Lung (tissue), 12 donors: ENCODE data around the gene THAP4. TPM values are rescaled to one million over a fixed set of nuclear protein-coding genes. Genes with fewer than 3 reads are reported as not detected.
"Not testable (repeated sequence)": the region's sequence is repeated elsewhere in the genome, so short reads cannot be mapped to it uniquely, and the experiment has no call there.

Experiments
- ATAC-seq: fragments of 200-7000 bp; cut with Tn5 transposase; one replicate; pipeline ENCODE4 v1.9.1; 2020; ENCODE audit warnings: moderate number of reproducible peaks; ENCODE audit not compliant: insufficient read depth, low FRiP score
- DNase-seq, 3 donors: peaks; one replicate each; pipeline ENCODE4 v3.0.0-alpha.2; 2013 to 2017
- H3K27ac ChIP-seq, 2 donors: one replicate each; pipeline ENCODE4 v1.5.1; 2013; ENCODE audit warnings: mild to moderate bottlenecking in 2 of 2, moderate library complexity in 2 of 2, control low read depth in 1 of 2, inconsistent platforms in 1 of 2, low read depth in 1 of 2, low read length in 1 of 2
- H3K27me3 ChIP-seq, 3 donors: one replicate each; pipeline ENCODE4 v1.5.1; 2013; ENCODE audit warnings: low read length in 2 of 3; ENCODE audit not compliant: control insufficient read depth in 3 of 3, insufficient read depth in 3 of 3
- H3K36me3 ChIP-seq, 4 donors: one replicate each; pipeline ENCODE4 v1.5.1; 2013; ENCODE audit warnings: low read length in 4 of 4, mild to moderate bottlenecking in 1 of 4, moderate library complexity in 1 of 4; ENCODE audit not compliant: control insufficient read depth in 4 of 4, insufficient read depth in 4 of 4
- H3K4me1 ChIP-seq, 5 donors: one replicate each; pipeline ENCODE4 v1.5.1; 2013; ENCODE audit warnings: low read length in 5 of 5, mild to moderate bottlenecking in 2 of 5, moderate library complexity in 1 of 5; ENCODE audit not compliant: control insufficient read depth in 5 of 5, insufficient read depth in 5 of 5
- H3K4me3 ChIP-seq: one replicate; pipeline ENCODE4 v1.5.1; 2013; ENCODE audit warnings: mild to moderate bottlenecking, control low read depth, moderate library complexity
- H3K9ac ChIP-seq, 2 donors: one replicate each; pipeline ENCODE4 v1.5.1; 2013; ENCODE audit warnings: low read length in 2 of 2, control low read depth in 1 of 2; ENCODE audit not compliant: insufficient read depth in 1 of 2
- H3K9me3 ChIP-seq, 4 donors: one replicate each; pipeline ENCODE4 v1.5.1; 2013; ENCODE audit warnings: low read length in 3 of 4, mild to moderate bottlenecking in 1 of 4, moderate library complexity in 1 of 4; ENCODE audit not compliant: control insufficient read depth in 4 of 4, insufficient read depth in 3 of 4
- WGBS, 2 donors: extraction: QIAGEN DNeasy Blood & Tissue Kit; methylation state at CpG; one replicate each; pipeline ENCODE4 v1.1.7; 2013; 5-methylcytosine and 5-hydroxymethylcytosine counted together
- polyA plus RNA-seq, 2 donors: library from polyadenylated mRNA; stranded (reverse); fragments of 200-250 nt; gene quantifications; one replicate each; pipeline ENCODE4 v1.2.1, GENCODE V29; 2013
- total RNA-seq, 2 donors: library from RNA; depleted of rRNA in 1 of 2; stranded (reverse); fragments of >200 nt in 1 of 2; gene quantifications; one replicate each; pipeline ENCODE4 v1.2.1, GENCODE V29; 2014 to 2021
- TF ChIP-seq, protein P1 (sequence below): IDR thresholded peaks from 2 replicates; pipeline ENCODE4 v1.5.1; 2012; ENCODE audit warnings: mild to moderate bottlenecking; ENCODE audit errors: control extremely low read depth, extremely low read depth
- donor health status: control.
- donor health status: control.
- donor health status: Bipolar disorder and iron deficiency.
- donor health status: healthy.
- donor health status: DM: yes; HTN: yes; CAD: no.

THAP4 gene
- total and polyA plus RNA-seq, 4 donors: 40.0 to 53.7 (median 45.0) TPM

DNA sequence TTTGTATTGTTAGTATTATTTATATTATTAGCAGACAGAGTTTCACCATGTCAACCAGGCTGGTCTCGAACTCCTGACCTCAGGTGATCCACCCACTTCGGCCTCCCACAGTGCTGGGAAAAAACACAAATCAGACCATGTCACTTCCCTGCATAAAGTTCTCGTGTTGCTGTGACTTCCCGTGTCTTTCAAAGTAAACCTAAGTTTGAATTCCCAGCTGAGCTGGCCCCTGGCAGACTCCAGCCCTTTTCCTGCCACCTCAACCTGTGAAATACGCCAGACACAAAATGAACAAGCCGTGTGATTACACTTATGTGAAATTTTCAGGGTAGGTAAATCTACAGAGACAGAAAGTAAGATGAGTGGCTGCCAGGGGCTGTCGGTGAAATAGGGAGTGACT is 70.5 kb downstream of the THAP4 start:
- WGBS, 2 donors: 78 to 88% methylated on average over 7 of the region's 7 CpGs
- Histone ChIP-seq H3K27me3 (no peaks in the 10 kb centered on the region), H3K9ac (no peak overlapping the region), H3K4me3 (no peak overlapping the region), H3K36me3 (peaks cover 0 to 11% (median 7%) of the 10 kb centered on the region in 4 donors), H3K27ac (no peak overlapping the region), H3K4me1 (peaks cover 0 to 20% (median 4%) of the 10 kb centered on the region in 5 donors), H3K9me3 (no peaks in the 10 kb centered on the region)
- DNase-seq: no peak
- ATAC-seq: no peak
- TF ChIP-seq, protein P1, sequence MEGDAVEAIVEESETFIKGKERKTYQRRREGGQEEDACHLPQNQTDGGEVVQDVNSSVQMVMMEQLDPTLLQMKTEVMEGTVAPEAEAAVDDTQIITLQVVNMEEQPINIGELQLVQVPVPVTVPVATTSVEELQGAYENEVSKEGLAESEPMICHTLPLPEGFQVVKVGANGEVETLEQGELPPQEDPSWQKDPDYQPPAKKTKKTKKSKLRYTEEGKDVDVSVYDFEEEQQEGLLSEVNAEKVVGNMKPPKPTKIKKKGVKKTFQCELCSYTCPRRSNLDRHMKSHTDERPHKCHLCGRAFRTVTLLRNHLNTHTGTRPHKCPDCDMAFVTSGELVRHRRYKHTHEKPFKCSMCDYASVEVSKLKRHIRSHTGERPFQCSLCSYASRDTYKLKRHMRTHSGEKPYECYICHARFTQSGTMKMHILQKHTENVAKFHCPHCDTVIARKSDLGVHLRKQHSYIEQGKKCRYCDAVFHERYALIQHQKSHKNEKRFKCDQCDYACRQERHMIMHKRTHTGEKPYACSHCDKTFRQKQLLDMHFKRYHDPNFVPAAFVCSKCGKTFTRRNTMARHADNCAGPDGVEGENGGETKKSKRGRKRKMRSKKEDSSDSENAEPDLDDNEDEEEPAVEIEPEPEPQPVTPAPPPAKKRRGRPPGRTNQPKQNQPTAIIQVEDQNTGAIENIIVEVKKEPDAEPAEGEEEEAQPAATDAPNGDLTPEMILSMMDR: no peak

DNA sequence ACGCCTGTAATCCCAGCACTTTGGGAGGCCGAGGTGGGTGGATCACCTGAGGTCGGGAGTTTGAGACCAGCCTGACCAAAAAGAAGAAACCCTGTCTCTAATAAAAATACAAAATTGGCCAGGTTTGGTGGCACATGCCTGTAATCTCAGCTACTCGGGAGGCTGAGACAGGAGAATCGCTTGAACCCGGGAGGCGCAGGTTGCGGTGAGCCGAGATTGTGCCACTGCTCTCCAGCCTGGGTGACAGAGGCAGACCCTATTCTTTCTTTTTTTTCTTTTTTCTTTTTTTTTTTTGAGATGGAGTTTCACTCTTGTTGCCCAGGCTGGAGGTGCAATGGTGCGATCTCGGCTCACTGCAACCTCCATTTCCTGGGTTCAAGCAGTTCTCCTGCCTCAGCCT is 70.9 kb downstream of the THAP4 start:
- not testable (repeated sequence) for ATAC-seq, H3K27ac ChIP-seq, H3K9me3 ChIP-seq, H3K27me3 ChIP-seq, H3K9ac ChIP-seq, DNase-seq, H3K4me3 ChIP-seq, H3K36me3 ChIP-seq
- H3K4me1 ChIP-seq: peaks cover 0 to 20% (median 4%) of the 10 kb centered on the region in 5 donors
- WGBS, 2 donors: 92 to 97% methylated on average over 11 of the region's 11 CpGs

DNA sequence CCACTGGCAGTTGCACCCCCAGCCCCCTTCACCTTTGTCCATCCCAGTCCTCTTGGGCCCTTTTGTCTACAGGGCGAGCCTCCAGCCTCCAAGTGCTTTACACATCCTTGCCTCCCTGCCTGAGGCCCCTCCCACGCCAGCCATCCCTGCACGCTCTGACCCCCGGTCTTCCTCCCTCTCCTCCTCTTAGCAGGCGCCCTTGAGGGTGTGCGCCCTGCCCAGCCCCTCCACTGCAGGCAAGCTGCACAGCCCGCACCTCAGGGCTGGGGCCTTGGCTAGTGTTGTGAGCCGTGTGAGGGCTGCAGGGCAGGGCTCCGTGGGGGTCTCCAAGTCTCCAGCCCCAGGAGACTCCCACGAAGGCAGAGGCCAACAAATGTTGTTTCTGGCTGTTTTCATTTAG is 71.5 kb downstream of the THAP4 start:
- Histone ChIP-seq H3K27ac (no peak overlapping the region), H3K36me3 (peaks cover 0 to 8% (median 6%) of the 10 kb centered on the region in 4 donors), H3K27me3 (no peaks in the 10 kb centered on the region), H3K9me3 (no peaks in the 10 kb centered on the region), H3K9ac (no peak overlapping the region), H3K4me3 (no peak overlapping the region), H3K4me1 (peaks cover 0 to 24% (median 5%) of the 10 kb centered on the region in 5 donors)
- ATAC-seq (no peak), DNase-seq (no peak)
- 78 to 88% methylated on average over 10 of the region's 10 CpGs for WGBS, 2 donors
- TF ChIP-seq, protein P1: no peak

DNA sequence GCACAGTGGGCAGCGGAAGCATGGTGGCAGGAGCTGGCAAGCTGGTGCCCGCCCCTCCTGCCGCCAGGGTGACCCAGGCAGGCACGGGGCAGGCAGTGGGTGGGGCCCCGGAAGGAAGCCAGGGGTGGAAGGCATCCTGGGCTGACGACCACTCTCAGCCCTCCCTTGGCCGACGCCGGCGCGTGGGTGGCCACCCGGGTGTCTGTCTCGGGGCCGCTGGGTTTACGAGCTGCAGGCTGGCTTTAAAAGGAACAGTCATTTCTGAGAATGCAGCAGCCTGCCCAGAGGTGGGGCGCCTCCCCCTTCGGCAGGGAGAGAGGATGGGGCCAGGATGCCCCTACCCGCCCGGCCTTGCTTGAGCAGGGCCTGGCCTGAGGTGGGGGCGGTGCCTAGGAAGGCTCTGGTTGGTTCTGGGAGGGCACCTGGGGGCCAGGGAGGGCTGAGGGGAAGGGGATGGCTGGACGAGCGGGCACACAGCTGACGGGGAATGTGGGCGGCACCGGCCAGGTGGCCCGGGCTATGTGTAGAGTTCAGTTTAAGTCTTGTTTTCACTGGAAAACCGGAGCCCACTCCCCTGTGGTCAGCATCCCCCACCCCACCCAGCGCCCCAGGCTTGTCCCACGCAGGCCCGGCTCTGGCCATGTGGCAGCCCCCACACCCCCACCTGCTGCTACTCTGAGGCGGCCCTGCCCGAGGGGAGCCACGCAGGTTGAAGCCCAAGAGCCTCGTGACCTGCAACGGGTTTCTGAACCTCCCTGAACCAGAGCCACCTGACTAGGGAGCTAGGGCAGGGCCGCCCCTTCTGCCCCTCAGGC is 72.2 kb downstream of the THAP4 start:
- ATAC-seq: no peak
- Histone ChIP-seq H3K9ac (no peak overlapping the region), H3K36me3 (peaks cover 0 to 8% (median 5%) of the 10 kb centered on the region in 4 donors), H3K4me3 (no peak overlapping the region), H3K4me1 (peaks cover 0 to 30% (median 11%) of the 10 kb centered on the region in 5 donors), H3K9me3 (no peaks in the 10 kb centered on the region), H3K27ac (no peak overlapping the region), H3K27me3 (no peaks in the 10 kb centered on the region)
- 80 to 82% methylated on average over 36 of the region's 36 CpGs for WGBS, 2 donors
- no peak for DNase-seq
- TF ChIP-seq, protein P1: no peak
